Nephron progenitor cell (in vitro differentiated cells): ENCODE measurements around the gene ABHD17C.

Source experiments
- DNase-seq: peaks from one replicate; pipeline ENCODE4 v3.0.0; 2021
- H3K27ac Mint-ChIP-seq: 2 replicates; pipeline ENCODE4 v1.8.0; 2021; ENCODE audit warnings: mild to moderate bottlenecking, moderate library complexity, mixed read lengths
- H3K27me3 Mint-ChIP-seq: 2 replicates; pipeline ENCODE4 v1.8.0; 2021; ENCODE audit warnings: mild to moderate bottlenecking, low read depth, mixed read lengths; ENCODE audit not compliant: poor library complexity
- H3K36me3 Mint-ChIP-seq: 2 replicates; pipeline ENCODE4 v1.8.0; 2021; ENCODE audit warnings: low read depth, mixed read lengths
- H3K4me1 Mint-ChIP-seq: 2 replicates; pipeline ENCODE4 v1.8.0; 2021; ENCODE audit warnings: mixed read lengths
- H3K4me3 Mint-ChIP-seq: 2 replicates; pipeline ENCODE4 v1.8.0; 2021; ENCODE audit warnings: mild to moderate bottlenecking, moderate library complexity, mixed read lengths
- H3K9me3 Mint-ChIP-seq: 2 replicates; pipeline ENCODE4 v1.8.0; 2021; ENCODE audit warnings: mild to moderate bottlenecking, moderate library complexity, mixed read lengths
- CTCF ChIP-seq: fragments of 200-600 bp; sonication (generic); IDR thresholded peaks from 2 replicates; pipeline ENCODE4 v1.5.0; 2021; ENCODE audit warnings: antibody characterized with exemption

The ABHD17C gene

GRCh38 chr15:80669663-80670273, 25.3 kb upstream of the ABHD17C start:
- peaks cover 9% of the 10 kb centered on the region for H3K27me3 Mint-ChIP-seq
- H3K9me3 Mint-ChIP-seq = peaks cover 5% of the 10 kb centered on the region
- DNase-seq = no peak
- no peak overlapping the region for H3K4me3 Mint-ChIP-seq
- H3K4me1 Mint-ChIP-seq = peaks cover 8% of the 10 kb centered on the region
- H3K36me3 Mint-ChIP-seq = no peaks in the 10 kb centered on the region
- no peak overlapping the region for H3K27ac Mint-ChIP-seq
- TF ChIP-seq CTCF = no peak

- TF ChIP-seq CTCF = no peak
- H3K27me3 Mint-ChIP-seq = peaks cover 12% of the 10 kb centered on the region
- H3K27ac Mint-ChIP-seq = no peak overlapping the region
- H3K9me3 Mint-ChIP-seq = peaks cover 5% of the 10 kb centered on the region
- H3K4me3 Mint-ChIP-seq = no peak overlapping the region
- DNase-seq = no peak
- no peaks in the 10 kb centered on the region for H3K4me1 Mint-ChIP-seq
- H3K36me3 Mint-ChIP-seq = no peaks in the 10 kb centered on the region
Measured at GRCh38 chr15:80673561-80674244, 21.4 kb upstream of the ABHD17C start.

GRCh38 chr15:80674245-80674614, 20.9 kb upstream of the ABHD17C start:
- H3K27me3 Mint-ChIP-seq = peaks cover 9% of the 10 kb centered on the region
- DNase-seq = no peak
- no peak overlapping the region for H3K27ac Mint-ChIP-seq
- H3K4me3 Mint-ChIP-seq = no peak overlapping the region
- no peaks in the 10 kb centered on the region for H3K36me3 Mint-ChIP-seq
- no peak for TF ChIP-seq CTCF
- peaks cover 5% of the 10 kb centered on the region for H3K9me3 Mint-ChIP-seq
- H3K4me1 Mint-ChIP-seq = no peaks in the 10 kb centered on the region

- H3K9me3 Mint-ChIP-seq = no peaks in the 10 kb centered on the region
- peaks cover 5% of the 10 kb centered on the region for H3K4me1 Mint-ChIP-seq
- no peak for TF ChIP-seq CTCF
- peaks cover 4% of the 10 kb centered on the region for H3K27me3 Mint-ChIP-seq
- no peak overlapping the region for H3K4me3 Mint-ChIP-seq
- DNase-seq = no peak
- no peak overlapping the region for H3K27ac Mint-ChIP-seq
- H3K36me3 Mint-ChIP-seq = no peaks in the 10 kb centered on the region
Measured at GRCh38 chr15:80677041-80677440, 18.1 kb upstream of the ABHD17C start.

- H3K4me3 Mint-ChIP-seq = no peak overlapping the region
- H3K4me1 Mint-ChIP-seq = peaks cover 9% of the 10 kb centered on the region
- TF ChIP-seq CTCF = no peak
- no peaks in the 10 kb centered on the region for H3K9me3 Mint-ChIP-seq
- H3K27me3 Mint-ChIP-seq = peaks cover 4% of the 10 kb centered on the region
- no peak for DNase-seq
- no peaks in the 10 kb centered on the region for H3K36me3 Mint-ChIP-seq
- H3K27ac Mint-ChIP-seq = no peak overlapping the region
Measured at GRCh38 chr15:80679167-80679803, 15.8 kb upstream of the ABHD17C start.
